ENCODE data around the gene DUOXA1.

DUOXA1 gene

GRCh38 chr15:45140557-45141250 is 11.0 kb upstream of the DUOXA1 start:
- Histone ChIP-seq H3K36me3 (ENCODE audit: control insufficient read depth in 2 of 2, insufficient read depth in 1 of 2, low read length in 2 of 2) (no peaks in the 10 kb centered on the region), H3K27ac (ENCODE audit: extremely low read depth, low read depth, low read length) (no peak overlapping the region), H3K4me3 (ENCODE audit: low read depth, low read length) (no peak overlapping the region), H3K9me3 (ENCODE audit: control insufficient read depth, insufficient read depth, low read depth, low read length) (no peaks in the 10 kb centered on the region), H3K4me1 (ENCODE audit: control insufficient read depth, insufficient read depth, low read length) (no peaks in the 10 kb centered on the region; the same call in 1 of the 2 replicates)
- CTCF ChIA-PET: interaction anchor here (0.7 kb wide), 2 partner anchors 9 to 23 kb away, joined by 3 to 5 read pairs; no protein-coding TSS in a partner anchor
- POLR2A ChIA-PET: no interaction called here
- TF ChIP-seq HOXC10 (CRISPR knock-in tag; IDR thresholded peaks at IDR 0.05) (no peak), KLF1 (tag by site-specific recombination; IDR thresholded peaks at IDR 0.05) (no peak), ZFP69B (tag by site-specific recombination; IDR thresholded peaks at IDR 0.05) (no peak), SCRT2 (tag by site-specific recombination; IDR thresholded peaks at IDR 0.05) (no peak), OVOL3 (tag by site-specific recombination; IDR thresholded peaks at IDR 0.05) (no peak), TRIM28 (IDR thresholded peaks at IDR 0.05; ENCODE audit: borderline replicate concordance, low read length) (no peak), ZNF133 (tag by site-specific recombination; IDR thresholded peaks at IDR 0.05) (no peak), ZNF670 (tag by site-specific recombination; IDR thresholded peaks at IDR 0.05; ENCODE audit: low read depth) (no peak), ZNF404 (tag by site-specific recombination; IDR thresholded peaks at IDR 0.05) (no peak), KLF7 (tag by site-specific recombination; IDR thresholded peaks at IDR 0.05; ENCODE audit: borderline replicate concordance) (no peak), TCF7L2 (IDR thresholded peaks at IDR 0.05; ENCODE audit: borderline replicate concordance, low read depth, low read length) (no peak), ZNF140 (tag by site-specific recombination; IDR thresholded peaks at IDR 0.05) (no peak)
- TF ChIP-seq, protein P1, sequence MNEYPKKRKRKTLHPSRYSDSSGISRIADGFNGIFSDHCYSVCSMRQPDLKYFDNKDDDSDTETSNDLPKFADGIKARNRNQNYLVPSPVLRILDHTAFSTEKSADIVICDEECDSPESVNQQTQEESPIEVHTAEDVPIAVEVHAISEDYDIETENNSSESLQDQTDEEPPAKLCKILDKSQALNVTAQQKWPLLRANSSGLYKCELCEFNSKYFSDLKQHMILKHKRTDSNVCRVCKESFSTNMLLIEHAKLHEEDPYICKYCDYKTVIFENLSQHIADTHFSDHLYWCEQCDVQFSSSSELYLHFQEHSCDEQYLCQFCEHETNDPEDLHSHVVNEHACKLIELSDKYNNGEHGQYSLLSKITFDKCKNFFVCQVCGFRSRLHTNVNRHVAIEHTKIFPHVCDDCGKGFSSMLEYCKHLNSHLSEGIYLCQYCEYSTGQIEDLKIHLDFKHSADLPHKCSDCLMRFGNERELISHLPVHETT (tag by site-specific recombination; IDR thresholded peaks at IDR 0.05): no peak
- TF ChIP-seq, protein P2, sequence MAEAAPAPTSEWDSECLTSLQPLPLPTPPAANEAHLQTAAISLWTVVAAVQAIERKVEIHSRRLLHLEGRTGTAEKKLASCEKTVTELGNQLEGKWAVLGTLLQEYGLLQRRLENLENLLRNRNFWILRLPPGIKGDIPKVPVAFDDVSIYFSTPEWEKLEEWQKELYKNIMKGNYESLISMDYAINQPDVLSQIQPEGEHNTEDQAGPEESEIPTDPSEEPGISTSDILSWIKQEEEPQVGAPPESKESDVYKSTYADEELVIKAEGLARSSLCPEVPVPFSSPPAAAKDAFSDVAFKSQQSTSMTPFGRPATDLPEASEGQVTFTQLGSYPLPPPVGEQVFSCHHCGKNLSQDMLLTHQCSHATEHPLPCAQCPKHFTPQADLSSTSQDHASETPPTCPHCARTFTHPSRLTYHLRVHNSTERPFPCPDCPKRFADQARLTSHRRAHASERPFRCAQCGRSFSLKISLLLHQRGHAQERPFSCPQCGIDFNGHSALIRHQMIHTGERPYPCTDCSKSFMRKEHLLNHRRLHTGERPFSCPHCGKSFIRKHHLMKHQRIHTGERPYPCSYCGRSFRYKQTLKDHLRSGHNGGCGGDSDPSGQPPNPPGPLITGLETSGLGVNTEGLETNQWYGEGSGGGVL (tag by site-specific recombination; IDR thresholded peaks at IDR 0.05): no peak

DNA sequence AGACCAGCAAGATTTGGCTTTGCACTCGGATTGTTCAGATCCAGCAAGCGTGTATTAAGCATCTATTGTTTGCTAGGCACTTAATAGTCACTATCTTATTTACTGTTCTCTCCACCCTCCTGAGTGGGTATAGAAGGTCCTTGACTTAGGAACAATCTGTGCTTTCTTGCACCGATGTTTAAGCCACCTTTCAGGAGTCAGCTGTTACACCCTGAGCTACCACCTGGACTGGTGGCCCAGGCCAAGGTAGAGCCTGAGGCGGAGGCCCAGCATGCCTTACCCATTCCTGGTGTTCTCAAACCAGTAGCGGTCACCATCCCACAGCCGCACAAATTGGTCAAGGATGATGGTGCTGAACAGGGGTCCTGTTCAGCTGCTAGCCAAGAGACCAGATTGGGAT is 10.1 kb upstream of the DUOXA1 start:
- CTCF ChIA-PET: interaction anchor here (0.6 to 1.6 kb wide), 3 partner anchors 13 to 287 kb away, joined by 3 to 9 read pairs (median 4); no protein-coding TSS in a partner anchor
- POLR2A ChIA-PET: no interaction called here
- H3K4me1 ChIP-seq (ENCODE audit: control insufficient read depth, insufficient read depth, low read length): no peaks in the 10 kb centered on the region; the same call in 1 of the 2 replicates
- H3K9me3 ChIP-seq (ENCODE audit: control insufficient read depth, insufficient read depth, low read depth, low read length): no peaks in the 10 kb centered on the region
- H3K36me3 ChIP-seq (ENCODE audit: control insufficient read depth in 2 of 2, insufficient read depth in 1 of 2, low read length in 2 of 2): no peaks in the 10 kb centered on the region
- H3K4me3 ChIP-seq (ENCODE audit: low read depth, low read length): no peak overlapping the region
- H3K27ac ChIP-seq (ENCODE audit: extremely low read depth, low read depth, low read length): no peak overlapping the region
- TF ChIP-seq GLI2 (tag by site-specific recombination; IDR thresholded peaks at IDR 0.05; ENCODE audit: borderline replicate concordance, low read depth) (no peak), IKZF3 (tag by site-specific recombination; IDR thresholded peaks at IDR 0.05) (no peak), KLF8 (tag by site-specific recombination; IDR thresholded peaks at IDR 0.05) (no peak), TRIM28 (IDR thresholded peaks at IDR 0.05; ENCODE audit: borderline replicate concordance, low read length) (no peak), ZNF362 (tag by site-specific recombination; IDR thresholded peaks at IDR 0.05) (no peak), ZNF335 (tag by site-specific recombination; conservative IDR thresholded peaks at IDR 0.05) (no peak), ZNF544 (tag by site-specific recombination; IDR thresholded peaks at IDR 0.05) (no peak), ZNF837 (tag by site-specific recombination; IDR thresholded peaks at IDR 0.05) (no peak), GLIS2 (tag by site-specific recombination; IDR thresholded peaks at IDR 0.05) (no peak)
- TF ChIP-seq, protein P3, sequence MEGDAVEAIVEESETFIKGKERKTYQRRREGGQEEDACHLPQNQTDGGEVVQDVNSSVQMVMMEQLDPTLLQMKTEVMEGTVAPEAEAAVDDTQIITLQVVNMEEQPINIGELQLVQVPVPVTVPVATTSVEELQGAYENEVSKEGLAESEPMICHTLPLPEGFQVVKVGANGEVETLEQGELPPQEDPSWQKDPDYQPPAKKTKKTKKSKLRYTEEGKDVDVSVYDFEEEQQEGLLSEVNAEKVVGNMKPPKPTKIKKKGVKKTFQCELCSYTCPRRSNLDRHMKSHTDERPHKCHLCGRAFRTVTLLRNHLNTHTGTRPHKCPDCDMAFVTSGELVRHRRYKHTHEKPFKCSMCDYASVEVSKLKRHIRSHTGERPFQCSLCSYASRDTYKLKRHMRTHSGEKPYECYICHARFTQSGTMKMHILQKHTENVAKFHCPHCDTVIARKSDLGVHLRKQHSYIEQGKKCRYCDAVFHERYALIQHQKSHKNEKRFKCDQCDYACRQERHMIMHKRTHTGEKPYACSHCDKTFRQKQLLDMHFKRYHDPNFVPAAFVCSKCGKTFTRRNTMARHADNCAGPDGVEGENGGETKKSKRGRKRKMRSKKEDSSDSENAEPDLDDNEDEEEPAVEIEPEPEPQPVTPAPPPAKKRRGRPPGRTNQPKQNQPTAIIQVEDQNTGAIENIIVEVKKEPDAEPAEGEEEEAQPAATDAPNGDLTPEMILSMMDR (tag by site-specific recombination; IDR thresholded peaks at IDR 0.05): no peak
- TF ChIP-seq, protein P4, sequence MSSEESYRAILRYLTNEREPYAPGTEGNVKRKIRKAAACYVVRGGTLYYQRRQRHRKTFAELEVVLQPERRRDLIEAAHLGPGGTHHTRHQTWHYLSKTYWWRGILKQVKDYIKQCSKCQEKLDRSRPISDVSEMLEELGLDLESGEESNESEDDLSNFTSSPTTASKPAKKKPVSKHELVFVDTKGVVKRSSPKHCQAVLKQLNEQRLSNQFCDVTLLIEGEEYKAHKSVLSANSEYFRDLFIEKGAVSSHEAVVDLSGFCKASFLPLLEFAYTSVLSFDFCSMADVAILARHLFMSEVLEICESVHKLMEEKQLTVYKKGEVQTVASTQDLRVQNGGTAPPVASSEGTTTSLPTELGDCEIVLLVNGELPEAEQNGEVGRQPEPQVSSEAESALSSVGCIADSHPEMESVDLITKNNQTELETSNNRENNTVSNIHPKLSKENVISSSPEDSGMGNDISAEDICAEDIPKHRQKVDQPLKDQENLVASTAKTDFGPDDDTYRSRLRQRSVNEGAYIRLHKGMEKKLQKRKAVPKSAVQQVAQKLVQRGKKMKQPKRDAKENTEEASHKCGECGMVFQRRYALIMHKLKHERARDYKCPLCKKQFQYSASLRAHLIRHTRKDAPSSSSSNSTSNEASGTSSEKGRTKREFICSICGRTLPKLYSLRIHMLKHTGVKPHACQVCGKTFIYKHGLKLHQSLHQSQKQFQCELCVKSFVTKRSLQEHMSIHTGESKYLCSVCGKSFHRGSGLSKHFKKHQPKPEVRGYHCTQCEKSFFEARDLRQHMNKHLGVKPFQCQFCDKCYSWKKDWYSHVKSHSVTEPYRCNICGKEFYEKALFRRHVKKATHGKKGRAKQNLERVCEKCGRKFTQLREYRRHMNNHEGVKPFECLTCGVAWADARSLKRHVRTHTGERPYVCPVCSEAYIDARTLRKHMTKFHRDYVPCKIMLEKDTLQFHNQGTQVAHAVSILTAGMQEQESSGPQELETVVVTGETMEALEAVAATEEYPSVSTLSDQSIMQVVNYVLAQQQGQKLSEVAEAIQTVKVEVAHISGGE (tag by site-specific recombination; conservative IDR thresholded peaks at IDR 0.05; ENCODE audit: low read depth): no peak

Data from HEK293 (cell line).